H54 (cell line): Measurements from ENCODE around the gene CLEC4M.
"Not testable (repeated sequence)": the region's sequence is repeated elsewhere in the genome, so short reads cannot be mapped to it uniquely, and the experiment has no call there.

Experiments used
- DNase-seq: peaks from one replicate; pipeline ENCODE4 v3.0.0; 2011; ENCODE audit warnings: low spot score, mixed read lengths; ENCODE audit not compliant: insufficient read length
- FAIRE-seq: peaks from 3 replicates; lab custom pipeline; 2011; peaks lifted over from hg19 to GRCh38; lab: Jason Lieb, UNC
- POLR2A ChIP-seq: IDR thresholded peaks from 2 replicates; pipeline ENCODE4 v1.6.1; 2011; ENCODE audit warnings: low read depth, mild to moderate bottlenecking, low read length

CLEC4M gene

DNA sequence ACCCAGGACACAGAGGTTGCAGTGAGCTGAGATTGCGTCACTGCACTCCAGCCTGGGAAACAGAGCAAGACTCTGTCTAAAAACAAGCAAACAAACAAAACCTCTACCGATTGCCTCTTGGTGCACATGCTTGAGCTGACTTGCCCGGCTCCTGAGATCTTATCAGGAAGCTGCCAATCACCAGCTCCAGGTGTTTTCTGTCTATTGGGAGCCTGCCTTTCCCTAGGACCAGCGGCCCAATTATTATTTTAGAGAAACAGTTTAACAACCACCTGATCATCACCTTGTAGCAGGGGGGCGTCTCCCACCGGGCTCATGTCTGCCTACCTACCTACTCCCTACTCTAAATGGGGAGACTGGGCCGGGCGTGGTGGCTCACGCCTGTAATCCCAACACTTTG is 10.8 kb downstream of the CLEC4M start:
- DNase-seq (no peak), FAIRE-seq (no peak)
- TF ChIP-seq POLR2A = no peak

DNA sequence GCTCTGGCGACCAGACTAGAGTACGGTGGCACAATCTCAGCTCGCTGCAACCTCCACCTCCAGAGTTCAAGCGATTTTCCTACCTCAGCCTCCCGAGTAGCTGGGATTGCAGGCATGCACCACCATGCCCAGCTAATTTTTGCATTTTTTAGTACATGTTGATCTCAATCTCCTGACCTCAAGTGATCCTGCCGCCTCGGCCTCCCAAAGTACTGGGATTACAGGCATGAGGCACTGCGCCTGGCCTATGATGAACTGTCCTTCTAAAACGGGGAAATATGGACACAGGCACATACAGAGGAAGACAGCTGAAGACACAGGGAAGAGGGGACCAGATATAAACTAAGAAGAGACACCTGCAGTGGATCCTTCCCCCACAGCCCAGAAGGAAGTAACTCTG is 12.7 kb downstream of the CLEC4M start:
- FAIRE-seq = no peak
- no peak for DNase-seq
- TF ChIP-seq POLR2A = no peak

DNA sequence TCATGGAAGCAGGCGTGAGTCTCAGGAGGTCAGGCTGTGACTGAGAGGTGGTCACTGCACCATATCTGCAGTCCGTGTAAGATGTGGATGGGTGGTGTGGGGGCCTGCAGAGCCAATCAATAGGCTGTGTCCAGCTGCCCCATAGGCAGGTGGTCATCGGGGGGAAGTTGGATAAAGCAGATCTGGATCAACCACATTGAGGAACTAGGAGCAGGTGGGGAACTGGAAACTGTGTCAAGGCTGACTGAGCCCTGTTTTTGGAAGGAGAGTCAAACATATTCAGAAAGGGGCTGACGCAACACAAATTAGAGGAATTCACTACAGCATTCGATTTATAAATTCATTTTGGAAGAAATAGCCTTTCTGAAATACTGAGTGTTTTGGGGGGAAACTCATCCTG is 15.0 kb downstream of the CLEC4M start:
- no peak for FAIRE-seq

DNA sequence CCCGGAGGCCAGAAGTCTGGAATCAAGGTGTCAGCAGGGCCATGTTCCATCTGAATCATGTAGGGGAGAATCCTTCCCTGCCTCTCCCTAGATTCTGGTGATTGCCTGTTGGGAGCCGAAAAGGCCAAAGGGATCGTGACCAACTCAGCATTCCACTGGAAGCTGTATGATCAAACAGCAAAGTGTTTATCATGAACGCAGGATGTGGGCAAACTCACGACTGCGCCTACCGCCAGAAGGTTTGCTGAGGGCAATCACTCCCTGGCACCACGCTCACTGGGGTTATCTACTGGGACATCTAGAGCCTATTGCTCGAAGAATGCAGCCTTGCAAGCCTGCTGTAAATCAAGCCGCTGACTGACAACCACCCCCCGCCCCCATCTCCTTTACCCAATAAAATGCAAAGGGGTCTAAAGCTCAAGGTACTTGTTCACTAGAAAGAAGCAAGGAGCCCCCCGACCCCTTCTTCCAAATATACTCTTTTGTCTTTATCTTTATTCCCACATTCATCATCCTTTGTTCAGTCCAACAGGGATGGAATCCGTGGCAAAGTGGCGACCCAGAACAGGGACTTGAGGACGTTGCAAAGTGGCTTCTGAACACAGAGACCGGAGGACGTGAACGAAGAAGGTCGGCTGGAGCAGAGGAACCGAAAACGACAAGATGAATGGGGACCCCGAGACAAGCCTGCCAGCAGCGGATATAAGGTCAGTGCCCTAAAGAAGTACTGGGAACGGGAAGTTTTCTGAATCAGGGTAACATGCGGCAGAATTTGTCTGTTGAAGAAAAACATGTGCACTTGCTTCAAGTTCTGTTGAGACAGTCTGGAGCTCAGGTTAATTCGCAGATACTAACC is 16.8 kb downstream of the CLEC4M start:
- no peak for FAIRE-seq
- no peak for TF ChIP-seq POLR2A
- DNase-seq = no peak

More for the DNA sequence above, 15.0 kb downstream of the CLEC4M start:
- no peak for DNase-seq
- TF ChIP-seq POLR2A = no peak

DNA sequence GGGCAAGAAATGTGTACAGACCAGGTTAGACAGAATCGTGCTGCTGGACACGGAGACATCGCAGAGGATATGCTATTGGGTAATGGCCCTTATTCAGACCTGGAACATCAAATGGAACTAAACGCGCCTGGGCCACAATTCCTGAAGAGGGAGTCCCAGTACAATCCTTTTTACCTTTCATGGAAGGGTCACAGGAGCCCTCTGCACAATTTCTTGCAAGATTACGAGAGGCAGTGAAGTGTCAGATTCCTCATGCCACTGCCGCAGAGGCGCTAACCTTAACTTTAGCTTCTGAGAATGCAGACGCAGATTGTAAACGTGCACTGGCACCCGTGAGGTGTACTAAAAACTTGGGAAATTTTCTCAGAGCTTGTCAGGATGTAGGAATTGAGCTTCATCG is 18.1 kb downstream of the CLEC4M start:
- FAIRE-seq = no peak
- TF ChIP-seq POLR2A = no peak
- DNase-seq = no peak

GRCh38 chr19:7783991-7784423 is 21.0 kb downstream of the CLEC4M start:
- DNase-seq = peak; percentile 64
- peak; percentile 60 for FAIRE-seq

DNA sequence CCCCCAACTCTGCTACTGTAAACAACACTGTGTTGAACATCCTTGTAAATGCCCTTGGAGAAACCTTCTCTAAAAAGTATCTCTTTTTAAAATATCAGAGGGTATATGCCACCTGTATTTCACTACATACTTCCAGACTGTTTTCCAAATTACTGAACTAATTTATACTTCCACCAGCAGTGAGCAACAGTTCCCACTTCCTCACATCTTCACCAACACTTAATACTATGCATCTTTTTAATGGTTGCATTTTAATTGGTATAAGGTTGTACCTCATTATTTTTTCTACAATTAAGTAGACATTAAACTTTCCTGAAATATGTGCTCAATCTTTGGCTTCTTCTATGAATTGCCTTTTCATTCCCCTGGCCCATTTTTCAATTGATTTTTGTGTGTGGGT is 21.8 kb downstream of the CLEC4M start:
- FAIRE-seq (no peak), DNase-seq (no peak)
- TF ChIP-seq POLR2A = no peak

More at GRCh38 chr19:7783991-7784423, 21.0 kb downstream of the CLEC4M start:
- TF ChIP-seq POLR2A = no peak

DNA sequence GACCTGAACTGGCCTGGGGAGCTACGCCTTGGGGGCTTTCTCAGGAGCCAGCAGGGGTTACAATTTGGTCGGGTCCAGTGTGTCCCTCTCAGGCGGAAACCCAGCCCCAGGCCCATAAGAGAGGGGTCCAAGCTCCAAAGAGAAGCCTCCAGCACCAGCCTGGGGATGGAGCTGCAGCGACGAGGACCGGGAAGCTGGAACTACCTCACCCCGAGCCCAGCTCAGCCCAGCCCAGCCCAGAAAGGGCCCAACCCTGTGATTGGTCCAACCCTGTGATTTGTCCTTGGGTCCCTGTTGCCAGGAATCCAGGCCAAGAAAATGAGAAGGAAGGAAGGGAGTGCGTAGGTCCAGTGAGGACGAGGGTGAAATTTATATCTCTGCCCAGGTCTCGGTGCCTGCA is 24.1 kb downstream of the CLEC4M start:
- TF ChIP-seq POLR2A = no peak
- FAIRE-seq (no peak), DNase-seq (no peak)

DNA sequence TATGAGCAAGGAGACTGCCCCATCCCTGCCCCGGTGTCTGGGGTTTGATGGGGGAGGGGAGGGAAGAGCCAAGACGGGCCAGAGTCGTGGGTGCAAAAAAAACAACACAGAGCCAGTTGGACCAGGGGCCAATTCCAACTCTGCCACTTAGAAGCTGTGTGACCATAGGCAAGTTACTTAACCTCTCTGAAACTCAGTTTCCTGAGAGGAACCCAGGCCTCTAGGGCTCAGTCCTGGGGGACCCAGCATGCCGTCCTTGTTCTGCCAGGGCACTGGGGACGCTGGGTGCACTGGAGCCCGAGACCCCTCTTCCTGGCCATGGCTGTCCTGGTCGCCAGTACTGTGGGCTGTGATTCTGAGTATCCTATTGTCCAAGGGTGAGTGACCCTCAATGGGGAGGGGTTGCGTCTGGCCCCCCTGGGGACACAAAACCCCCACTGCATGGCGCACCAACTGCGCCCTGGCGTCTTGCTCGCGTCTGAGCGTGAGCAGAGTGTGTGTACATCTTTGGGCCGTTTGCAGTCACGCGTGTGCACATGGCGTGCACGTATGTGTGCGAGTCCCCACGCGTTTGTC is 24.6 kb downstream of the CLEC4M start:
- FAIRE-seq (no peak), DNase-seq (no peak)
- TF ChIP-seq POLR2A = no peak

- no peak for FAIRE-seq
Observed at GRCh38 chr19:7788178-7788932, 25.3 kb downstream of the CLEC4M start.

DNA sequence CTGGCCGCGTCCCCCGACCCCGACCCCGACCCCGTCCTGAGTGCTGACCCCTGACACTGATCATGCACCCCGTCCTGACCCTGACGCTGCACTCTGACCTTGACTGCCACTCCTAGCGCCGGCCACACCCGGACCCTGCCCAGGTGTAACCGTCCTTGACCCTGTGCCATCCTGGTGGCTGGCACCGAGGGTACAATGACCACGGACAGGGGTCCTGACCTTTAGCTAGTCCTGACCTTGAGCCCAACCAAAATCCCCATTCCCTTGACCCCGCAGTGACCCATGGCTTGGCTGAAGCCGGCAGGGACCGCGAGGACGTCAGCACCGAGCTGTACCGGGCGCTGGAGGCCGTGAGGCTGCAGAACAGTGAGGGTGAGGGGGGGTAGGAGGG is 25.9 kb downstream of the CLEC4M start:
- FAIRE-seq = no peak

More at GRCh38 chr19:7788178-7788932, 25.3 kb downstream of the CLEC4M start:
- DNase-seq = no peak
- TF ChIP-seq POLR2A = no peak

GRCh38 chr19:7789447-7789846 is 26.4 kb downstream of the CLEC4M start:
- no peak for DNase-seq
- FAIRE-seq = no peak
- TF ChIP-seq POLR2A = no peak

More for the DNA sequence above, 25.9 kb downstream of the CLEC4M start:
- no peak for DNase-seq
- TF ChIP-seq POLR2A = no peak

DNA sequence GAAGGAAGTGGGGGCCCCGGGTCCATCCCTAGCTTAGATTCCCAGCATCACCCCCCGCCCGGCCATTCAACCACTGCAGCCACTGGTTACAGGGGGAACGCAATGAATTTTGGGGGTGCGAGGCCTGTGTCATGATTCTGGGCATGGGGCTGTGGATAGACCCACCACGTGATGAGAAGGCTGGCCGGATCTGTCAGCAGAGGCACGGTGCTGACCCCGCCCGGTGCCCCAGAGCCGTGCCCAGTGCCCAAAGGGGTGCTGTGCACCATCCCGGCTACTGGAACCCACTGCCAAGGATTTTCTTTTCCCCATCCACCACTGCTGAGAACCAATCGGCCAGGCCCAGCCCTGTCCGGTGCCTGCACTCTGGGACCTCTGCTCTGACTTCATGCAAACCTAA is 27.4 kb downstream of the CLEC4M start:
- no peak for TF ChIP-seq POLR2A
- DNase-seq = no peak
- no peak for FAIRE-seq

GRCh38 chr19:7792281-7792680 is 29.2 kb downstream of the CLEC4M start:
- FAIRE-seq (no peak), DNase-seq (no peak)
- no peak for TF ChIP-seq POLR2A

DNA sequence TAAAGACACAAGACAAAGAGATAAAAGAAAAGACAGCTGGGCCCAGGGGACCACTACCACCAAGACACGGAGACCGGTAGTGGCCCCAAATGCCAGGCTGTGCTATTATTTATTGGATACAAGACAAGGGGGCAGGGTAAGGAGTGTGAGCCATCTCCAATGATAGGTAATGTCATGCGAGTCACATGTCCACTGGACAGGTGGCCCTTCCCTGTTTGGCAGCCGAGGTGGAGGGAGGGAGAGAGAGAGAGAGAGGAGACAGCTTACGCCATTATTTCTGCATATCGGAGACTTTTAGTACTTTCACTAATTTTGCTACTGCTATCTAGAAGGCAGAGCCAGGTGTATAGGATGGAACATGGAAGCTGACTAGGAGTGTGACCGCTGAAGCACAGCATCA is 29.7 kb downstream of the CLEC4M start:
- DNase-seq, FAIRE-seq: not testable (repeated sequence)
